Stimulated activated CD8-positive, alpha-beta memory T cell treated with anti-CD3 and anti-CD28 coated beads, Interleukin-2, amount 100 ng/mL, for 1 hour (primary cell): ENCODE data around the gene NCKAP1.

Experiments used
- DNase-seq, 2 donors: peaks; one replicate each; pipeline ENCODE4 v3.0.0-alpha.2; 2020; ENCODE audit warnings: low read depth in 2 of 2

NCKAP1 gene

DNA sequence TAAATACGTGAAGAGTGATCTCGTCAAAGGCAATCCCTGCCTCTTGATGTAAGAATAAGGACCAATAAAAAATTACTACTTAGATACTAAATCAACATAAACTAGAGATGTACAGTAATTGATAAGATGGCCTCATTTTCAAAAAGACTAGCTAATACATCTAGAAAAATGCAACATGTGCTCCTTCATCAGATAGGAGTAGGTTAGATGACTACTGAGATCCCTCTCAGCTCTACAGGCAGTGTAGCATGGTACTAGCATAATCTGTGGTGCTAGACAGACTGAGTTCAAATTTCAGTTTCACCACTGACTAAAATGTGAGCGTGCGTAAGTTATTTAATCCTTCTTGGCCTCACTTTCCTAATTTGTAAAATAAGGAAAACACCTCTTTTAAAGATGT, 89.2 kb downstream of the NCKAP1 start:
- no peak for DNase-seq

DNA sequence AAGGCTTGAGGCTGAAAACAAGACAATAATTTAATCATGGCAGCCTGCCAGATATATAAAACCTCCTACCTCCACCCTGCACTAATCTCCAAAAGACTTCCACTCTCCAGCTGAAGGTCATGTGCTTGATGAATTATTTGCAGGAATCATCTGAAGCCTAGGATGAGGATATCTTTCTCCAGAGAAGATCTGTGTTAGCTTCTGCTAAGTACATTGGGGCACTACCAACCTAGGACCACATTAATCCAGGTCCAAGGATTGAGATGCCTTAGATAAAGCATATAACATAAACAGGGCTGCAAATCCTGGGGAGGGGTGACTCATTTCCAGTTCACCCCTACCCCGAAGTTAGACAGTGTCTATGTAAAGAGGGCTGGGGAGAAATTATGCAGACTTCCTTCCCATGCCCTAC, 91.3 kb downstream of the NCKAP1 start:
- DNase-seq = no peak

DNA sequence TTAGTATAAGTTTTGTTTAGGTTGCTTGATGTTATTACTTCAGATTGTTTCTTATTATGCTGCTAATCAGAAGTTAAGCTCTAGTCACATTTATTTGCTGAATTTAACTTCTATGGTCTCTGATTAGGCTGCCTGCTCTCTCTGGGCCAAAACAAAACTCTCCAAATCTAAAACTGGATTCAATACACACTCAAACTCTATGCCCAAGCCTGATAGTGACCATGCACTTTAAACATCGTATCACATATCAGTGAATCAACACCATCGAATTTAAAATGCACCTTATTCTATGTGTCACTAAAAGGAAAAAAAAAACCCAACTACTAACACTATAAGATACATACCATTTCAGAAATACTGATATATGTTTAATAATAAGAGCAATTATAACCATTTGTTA, 94.9 kb downstream of the NCKAP1 start:
- no peak for DNase-seq

DNA sequence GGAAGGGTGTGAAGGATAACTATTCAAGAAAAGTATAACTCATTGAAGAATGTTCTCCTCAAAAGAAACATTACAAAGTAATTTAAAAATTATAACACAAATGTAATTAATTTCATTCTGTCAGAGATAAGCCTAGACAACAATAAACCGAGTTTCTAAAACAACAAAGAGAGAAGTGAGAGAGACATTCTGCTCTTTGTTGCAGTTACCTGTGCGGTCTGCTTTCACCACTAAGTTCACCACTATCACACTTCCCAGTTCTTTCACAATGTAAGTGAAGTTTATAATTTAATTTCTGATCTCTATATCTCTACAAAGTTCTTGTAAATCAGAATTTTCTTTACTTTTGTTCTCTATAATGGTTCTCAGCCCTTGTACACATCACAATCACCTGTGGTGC, 95.5 kb downstream of the NCKAP1 start:
- no peak for DNase-seq

DNA sequence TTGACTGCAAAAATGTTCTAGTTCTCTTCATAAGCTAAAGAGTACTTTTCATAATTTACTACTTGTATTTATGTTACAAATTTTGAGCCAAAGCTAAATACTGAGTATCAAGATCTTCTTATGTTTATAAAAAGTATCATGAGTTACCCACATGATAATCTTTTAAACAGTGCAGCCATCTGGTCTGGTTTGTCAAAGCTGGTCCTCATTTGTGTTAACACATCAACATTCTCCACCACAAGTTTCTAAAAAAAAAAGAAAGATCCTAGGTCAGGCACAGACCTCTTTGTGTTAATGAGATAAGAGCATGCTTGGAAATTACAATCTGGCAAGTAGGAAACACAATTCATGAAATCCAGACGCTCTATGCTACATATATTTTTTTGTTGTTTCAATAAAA, 96.3 kb downstream of the NCKAP1 start:
- no peak for DNase-seq

DNA sequence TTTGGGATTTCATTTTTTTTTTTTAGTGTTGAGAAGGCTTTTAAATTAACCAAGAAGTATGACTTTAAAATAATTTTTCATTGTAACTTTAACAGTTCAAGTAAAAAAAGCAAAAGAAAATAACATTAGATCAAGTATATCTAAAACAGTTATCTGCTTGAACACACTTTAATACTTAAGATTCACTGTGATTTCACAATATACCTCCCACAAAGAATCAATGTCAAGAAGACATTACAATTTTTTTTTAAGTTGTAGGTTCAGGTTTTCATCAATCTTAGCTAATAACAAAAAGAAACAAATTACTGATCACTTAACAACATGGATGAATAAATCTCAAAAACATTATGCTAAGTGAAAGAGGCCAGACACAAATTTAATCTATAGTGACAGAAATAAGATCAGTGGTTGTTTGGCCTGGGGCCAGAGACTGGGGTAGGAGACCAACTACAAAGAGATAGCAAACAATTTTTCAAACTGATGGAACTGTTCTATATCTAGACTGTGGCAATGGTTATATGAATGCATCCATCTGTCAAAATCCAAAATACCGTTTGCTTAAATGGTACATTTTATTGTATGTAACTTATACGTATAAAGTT, 97.0 kb downstream of the NCKAP1 start:
- no peak for DNase-seq

DNA sequence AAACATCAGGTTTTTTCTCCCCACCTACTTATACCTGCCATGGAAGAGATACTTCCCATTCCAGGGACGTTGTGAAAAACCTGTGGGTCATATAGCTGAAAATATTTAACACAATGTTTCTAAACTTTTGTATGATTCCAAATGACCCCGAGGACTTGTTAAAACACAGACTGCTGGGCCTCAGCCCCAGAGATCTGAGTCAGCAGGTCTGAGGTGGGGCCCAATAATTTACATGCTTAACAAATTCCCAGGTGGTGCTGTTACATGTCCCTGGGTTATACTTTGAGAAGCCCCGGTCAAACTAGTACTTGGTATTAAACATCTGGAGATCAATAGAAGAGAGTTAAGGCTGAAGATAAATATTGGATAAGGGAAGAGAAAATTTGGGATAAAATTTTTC, 100.4 kb downstream of the NCKAP1 start:
- DNase-seq = no peak

DNA sequence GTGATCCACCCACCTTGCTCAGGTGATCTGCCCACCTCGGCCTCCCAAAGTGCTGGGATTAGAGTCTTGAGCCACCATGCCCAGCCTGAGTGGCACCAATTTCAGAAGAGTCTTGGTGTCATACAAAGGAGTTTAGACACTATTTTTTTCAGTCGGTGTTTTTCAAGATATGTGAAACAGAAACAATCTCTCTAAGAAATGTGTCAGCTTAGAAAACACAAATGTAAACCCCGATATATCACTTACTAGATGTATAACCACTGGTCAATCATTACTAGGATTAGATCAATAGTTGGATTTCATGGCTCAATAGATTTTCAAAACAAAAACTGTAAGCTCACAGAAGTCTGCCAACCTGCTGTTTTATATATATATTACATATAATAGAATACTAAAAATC, 104.6 kb downstream of the NCKAP1 start:
- no peak for DNase-seq

DNA sequence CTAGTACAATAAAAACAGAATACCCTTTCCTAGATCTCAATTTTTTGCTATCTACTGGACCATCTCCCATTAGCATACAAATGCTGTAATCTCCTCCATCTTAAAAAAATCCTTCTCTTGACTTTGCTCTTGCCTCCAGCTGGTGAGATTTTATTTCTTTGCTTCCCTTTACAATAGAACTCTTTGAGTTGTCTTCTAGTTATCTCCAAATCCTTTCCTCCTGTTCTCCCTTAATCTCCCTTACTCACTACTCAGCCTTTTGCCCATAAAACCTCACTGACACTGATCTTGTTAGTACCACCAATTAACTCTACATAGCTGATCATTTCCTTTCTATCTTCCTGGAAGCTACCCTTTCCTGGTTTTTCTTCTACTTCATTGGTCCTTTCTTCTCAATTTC, 108.3 kb downstream of the NCKAP1 start:
- no peak for DNase-seq

DNA sequence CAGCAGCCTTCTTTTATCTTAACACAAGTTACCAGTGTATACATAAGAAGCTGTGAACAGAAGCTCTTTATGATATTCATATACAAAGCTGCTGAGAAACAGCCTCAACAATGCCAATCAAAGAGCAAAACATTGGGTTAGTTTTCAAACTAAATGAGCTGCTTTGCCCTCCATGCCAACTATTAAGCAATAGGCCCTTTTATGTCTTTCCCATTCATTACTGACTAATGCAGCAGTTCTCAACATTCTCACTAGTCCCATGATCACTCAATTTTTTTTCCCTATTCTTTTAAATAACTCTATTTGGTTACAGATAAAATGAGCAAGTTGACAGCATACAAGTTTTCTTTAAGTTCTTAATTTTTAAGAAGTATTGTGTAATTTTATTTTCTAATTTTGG, 114.0 kb downstream of the NCKAP1 start:
- DNase-seq = no peak

DNA sequence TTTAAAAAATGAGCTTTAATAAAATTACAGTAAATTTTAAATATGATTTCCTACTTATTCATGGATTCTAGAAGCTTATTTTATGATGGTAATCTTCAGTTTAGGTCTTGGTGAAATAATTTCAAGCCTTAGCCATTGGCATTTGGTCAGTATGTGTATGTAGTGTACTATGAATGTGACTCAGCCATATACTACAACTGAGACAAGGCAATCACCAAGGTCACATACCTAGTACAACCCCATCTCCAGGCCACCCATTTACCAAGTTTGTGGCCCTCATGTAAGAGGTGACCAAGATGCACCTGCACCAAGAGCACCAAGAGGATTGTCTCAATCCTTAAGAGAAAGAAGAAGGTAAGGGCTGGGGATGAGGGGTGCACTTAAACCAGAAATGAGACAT, 117.0 kb downstream of the NCKAP1 start:
- DNase-seq = no peak

DNA sequence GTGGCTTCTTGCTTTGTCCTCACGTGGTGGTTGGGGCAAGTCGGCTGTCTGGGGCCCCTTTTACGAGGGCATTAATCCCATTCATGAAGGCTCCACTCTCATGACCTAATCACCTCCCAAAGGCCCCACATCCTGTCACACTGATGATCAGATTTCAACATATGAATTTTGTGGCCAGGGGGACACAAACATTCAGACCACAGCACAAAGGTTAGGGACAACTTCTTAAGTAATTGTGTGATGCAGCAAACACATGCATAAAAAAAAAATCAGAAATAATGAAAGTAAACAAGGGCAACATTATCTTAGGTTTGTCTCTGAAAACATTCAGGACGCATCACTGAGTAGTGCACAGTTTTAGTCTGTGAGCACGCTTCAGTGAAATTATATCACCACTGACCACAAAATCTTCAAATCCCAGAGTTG, 117.6 kb downstream of the NCKAP1 start:
- DNase-seq = no peak

DNA sequence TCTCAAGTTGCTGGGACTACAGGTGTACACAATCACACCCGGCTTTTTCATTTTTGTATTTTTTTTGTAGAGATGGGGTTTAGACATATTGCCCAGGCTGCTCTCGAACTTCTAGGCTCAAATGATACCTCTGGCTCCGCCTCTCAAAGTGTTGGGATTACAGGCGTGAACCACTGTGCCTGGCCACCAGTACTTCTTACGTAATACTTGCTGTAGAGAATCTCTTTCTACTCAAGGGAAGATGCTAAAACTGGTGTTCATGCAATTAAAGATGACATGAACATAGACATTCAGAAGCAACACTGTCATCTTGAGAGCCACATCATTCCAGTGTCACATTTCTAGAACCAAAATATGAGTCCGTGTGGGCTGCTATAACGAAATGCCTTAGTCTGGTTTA, 118.2 kb downstream of the NCKAP1 start:
- no peak for DNase-seq

DNA sequence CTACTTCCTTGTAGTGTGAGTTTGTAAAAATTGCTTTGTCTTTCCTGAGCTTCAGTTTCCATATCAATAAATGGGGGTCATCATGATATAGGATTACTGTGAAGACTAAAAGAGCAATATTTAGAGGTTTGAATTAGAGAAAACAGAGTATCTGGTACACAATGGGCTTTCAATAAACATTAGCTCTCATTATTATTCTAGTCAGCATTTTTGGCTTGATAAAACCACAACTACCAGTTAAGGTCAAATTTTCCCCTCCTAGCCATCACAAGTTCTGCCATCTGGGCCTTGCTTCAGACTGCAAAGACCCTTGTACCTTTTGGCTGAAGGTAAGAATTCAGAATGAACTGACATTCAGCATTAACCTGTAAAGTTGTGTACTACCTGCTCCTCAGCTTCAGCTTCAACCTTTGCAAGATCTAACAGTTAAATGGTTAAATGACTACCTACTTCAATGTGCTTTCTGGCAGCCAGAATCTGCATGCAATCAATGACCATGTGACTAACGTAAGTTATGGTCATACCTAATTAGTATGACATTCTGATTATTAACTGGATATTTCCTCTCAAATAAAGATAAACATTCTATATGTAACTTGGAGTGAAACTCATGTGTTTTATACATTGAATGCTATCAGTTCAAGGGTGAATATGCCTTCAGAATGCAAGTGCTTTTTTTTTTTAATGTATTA, 119.2 kb downstream of the NCKAP1 start:
- DNase-seq = no peak

DNA sequence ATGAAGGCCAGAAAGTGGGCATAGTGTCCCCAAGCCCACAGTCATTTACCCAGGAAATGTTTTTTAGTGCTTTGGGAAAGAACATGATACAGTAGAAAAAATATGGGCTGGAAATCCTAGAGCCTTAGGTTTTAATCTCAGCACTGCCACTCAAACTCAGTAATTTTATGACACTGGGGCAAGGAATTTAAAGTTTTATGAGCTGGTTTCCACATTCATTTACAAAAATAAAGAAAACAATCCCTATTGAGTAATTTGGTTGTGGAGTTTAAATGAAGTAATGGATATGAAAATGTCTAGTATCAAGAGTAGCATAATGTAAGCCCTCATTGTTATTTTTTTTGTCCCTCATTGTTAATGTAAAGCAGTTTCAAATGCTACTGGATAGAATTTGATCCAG, 120.3 kb downstream of the NCKAP1 start:
- no peak for DNase-seq

DNA sequence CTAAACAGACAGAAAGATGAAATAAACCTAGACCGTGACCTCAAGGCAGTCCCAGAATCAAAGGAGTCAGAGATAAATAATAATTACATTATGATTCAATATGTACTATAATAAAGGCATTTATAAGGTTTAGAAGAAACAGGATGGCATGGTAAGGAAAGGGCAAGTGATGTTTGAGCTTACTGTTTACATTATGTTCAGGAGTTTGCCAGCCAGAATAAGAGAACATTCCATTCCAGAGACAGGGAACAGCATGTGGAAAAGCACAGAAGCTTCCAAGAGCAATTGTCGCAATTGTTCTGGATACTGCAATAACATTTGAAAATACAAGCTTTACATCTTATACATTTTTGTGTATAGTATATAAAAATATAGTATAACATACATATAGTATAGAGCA, 121.8 kb downstream of the NCKAP1 start:
- DNase-seq = no peak

DNA sequence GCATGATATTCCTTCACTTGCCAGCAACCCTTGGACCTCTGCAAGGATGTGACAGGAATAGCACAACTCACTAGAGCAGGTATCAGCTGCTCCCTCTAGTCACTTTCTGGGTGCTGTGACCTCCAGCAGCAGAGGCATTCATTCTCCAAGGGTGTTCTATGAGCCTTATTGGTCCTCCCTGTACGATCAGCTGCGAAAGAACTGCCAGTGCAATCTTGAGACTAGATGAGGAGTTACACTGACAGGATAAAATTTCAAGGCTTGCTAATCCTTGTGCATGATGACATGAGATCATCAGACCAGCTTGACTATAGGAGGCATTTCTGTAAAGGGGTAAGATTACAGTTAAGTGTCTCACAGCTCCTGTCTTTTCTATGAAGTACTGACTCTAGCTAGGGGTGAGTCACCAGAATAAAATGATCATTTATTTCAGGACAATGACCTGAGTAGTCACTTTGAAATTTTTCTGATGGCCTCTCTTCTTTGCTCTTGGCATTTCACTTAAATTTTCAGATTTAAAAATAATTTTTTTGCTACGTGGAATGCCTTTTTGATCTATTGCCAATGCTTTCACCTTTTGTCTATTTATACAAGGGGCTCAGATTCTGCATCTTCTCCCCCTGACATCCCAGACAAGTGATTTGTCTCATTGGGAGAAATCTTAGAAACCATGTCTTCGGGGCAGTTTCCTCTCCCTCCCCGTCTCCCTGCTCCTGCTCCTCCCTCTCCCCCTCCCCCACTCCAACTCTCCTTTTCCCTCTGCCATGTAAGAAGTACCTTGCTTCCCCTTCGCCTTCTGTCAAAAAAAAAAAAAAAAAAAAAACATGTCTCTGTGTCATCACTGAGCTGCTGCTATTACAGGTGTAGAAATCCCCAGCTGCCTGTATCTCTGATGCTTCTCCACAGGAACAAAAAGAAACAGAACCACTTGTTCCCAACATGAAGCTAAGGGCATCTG, 122.6 kb downstream of the NCKAP1 start:
- no peak for DNase-seq

DNA sequence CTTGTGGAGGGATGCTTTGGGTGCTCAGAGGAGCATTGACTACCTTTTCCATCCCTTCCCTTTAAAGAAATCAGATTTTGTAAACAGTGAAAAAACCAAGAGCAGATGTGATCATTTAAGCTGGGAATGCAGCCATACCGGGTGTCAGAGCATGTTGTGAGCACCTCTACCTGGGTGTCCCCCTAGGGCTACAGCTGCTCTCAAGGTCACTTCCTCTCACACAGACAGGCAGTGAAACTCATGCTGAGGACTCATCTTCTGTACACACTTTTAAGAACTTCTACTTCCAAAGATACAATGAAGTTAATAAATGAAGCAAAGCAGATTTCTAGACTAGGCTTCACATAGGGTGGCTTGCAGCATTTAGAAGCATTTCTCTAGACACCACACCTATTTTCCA, 123.4 kb downstream of the NCKAP1 start:
- DNase-seq = no peak

DNA sequence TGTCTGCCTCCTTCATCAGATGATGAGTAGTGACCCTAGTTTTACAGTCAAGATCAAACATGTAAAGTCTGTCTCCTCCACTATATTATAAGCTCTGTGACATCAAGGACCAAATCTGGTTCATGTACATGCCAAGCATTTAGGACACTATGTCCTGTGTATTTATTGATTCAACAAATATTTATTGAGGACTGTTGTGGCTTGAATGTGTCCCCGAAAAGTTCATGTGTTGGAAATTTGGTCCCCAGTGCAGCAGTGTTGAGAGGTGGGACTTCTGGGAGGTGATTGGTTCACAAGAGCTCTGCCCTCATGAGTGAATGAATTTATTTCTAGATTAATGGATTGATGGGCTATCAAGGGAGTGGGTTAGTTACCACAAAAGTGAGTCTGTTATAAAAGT, 125.2 kb downstream of the NCKAP1 start:
- no peak for DNase-seq

DNA sequence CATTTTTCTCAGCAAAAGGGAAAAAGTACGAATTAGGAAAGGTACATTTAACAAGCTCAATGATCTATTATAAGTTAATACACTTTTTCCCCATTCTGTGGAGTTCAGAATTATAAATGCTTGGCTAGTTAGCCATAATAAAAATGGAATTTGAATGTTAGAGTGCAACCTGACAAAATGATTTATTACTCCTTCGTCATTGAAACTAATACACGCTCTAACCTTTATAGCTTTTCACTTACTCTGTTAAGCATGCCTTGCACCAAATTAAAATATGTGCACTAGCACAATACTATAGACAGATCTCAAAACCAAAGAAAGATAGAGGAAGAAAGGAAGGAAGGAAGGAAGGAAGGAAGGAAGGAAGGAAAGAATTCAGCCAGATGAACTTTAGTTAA, 125.7 kb downstream of the NCKAP1 start:
- no peak for DNase-seq

DNA sequence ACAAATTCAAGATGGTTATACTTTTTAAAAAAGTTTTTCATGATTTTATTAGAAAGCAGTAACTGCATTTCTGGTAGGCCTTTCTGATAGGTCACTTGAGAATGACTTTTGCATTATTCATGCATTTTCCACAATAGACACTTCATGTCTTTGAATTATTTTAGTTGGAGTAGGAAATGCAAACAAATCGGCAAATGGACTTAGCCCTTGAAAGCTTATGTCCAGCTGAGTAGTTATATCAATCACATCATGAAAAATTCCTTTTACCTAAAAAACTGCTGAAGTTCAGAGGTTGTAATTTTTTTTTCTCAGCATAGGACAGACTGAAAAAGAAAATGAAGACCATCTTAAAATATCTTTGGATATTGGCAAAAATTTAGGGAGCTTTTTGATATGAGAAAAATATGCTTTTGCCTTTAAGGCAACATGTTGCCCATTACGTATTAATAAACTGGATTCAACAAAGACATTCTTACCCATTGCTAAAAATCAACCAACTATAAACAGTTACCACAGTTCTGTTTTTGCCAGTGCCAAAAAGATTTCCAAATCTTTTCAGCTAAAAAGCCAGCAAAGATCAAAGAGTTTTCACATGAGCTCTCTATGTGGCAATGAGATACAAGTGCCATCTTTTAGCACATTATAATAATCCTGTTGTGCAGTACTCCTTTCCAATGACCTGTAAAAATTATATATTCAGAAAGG, 126.3 kb downstream of the NCKAP1 start:
- DNase-seq = no peak

DNA sequence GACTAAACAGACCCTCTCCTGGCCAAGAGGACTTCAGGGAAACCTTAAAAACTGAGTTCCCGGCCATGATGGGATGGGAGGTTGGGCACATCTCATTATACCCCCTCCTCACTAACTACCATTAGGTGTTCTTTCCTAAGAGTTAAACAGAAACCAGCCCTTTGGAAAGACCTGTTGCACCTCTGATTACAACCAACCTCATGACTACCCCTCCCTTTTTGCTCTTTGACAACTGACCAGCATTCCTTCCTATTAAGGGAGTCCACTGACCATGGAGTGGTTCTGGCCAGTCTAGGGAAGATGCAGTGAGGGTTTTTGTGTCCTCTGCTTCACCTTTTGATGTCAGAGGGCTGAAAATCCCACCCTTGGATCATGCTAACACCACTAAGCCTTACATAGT, 127.3 kb downstream of the NCKAP1 start:
- no peak for DNase-seq
